HG02623 (cell line): ENCODE results near the gene SLMAP.

Experiments used
- ATAC-seq: cut with Tn5 transposase; IDR thresholded peaks from one replicate; pipeline ENCODE4 v1.9.1; 2021; ENCODE audit warnings: moderate library complexity; ENCODE audit not compliant: unreplicated experiment

Gene SLMAP

DNA sequence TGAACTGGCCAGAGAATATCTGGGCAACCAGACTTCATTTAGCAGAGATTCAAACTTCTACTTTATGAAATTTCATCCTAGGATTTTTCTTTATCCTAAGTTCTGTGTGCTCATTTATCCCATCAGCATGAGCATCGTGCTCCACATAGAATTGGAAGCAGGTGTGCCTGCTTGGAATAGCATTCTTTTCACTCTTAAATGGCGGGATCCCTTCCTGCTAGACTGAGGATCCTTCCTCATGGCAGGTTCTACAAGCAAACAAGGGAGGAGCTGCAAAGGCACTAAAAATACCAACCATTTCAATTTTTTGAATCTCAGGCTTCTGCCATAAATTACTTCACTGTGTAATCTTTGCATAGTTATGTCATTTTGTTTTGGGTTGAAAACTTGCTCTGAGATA, 177.5 kb downstream of the SLMAP start:
- ATAC-seq, result no peak

DNA sequence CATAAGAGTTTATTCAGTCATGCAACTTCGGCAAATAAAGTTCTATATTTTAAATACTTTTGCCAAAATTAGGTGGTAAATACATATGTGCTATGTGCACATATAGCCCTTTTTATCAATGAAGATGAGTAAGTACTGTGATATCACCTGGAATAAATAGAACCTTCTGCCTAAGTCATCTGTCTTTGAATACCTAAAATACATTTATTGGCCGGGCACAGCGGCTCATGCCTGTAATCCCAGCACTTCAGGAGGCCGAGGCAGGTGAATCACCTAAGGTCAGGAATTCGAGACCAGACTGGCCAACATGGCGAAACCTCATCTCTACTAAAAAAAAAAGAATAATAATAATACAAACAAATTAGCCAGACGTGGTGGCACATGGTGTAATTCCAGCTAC, 178.3 kb downstream of the SLMAP start:
- ATAC-seq, result no peak

GRCh38 chr3:57935539-57935938, 179.4 kb downstream of the SLMAP start:
- no peak for ATAC-seq

DNA sequence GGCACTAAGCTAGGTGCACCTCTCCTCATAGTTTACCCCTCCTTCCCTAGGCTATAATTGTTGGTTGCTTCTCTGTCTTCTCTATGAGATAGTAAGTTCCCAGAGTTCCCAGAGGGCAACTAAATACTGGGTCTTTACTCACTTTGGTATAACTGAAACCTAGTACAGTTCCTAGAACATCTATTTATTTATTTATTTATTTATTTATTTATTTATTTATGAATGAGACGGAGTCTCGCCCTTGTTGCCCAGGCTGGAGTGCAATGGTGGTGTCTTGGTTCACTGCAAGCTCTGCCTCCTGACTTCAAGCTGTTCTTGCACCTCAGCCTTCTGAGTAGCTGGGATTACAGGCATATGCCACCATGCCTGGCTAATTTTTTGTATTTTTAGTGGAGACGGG, 181.0 kb downstream of the SLMAP start:
- ATAC-seq, result no peak

DNA sequence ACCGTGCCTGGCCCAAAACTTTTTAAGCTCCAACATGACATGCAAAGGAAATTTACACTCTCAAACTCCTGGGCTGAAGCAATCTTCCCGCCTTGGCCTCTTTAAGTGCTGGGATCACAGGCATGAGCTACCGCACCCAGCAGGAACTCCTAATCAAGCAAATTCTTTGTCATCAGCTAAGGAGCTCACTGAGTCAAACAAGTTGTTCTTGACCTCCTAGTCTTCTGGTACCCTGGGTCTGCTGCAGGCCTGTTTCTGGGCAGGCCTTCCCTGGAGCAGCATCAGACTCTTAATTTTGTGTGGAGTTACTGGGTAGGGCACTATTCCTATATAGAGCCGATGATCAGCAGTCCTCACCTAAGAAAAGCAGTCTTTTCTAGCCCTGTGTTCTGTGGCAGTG, 183.7 kb downstream of the SLMAP start:
- no peak for ATAC-seq

DNA sequence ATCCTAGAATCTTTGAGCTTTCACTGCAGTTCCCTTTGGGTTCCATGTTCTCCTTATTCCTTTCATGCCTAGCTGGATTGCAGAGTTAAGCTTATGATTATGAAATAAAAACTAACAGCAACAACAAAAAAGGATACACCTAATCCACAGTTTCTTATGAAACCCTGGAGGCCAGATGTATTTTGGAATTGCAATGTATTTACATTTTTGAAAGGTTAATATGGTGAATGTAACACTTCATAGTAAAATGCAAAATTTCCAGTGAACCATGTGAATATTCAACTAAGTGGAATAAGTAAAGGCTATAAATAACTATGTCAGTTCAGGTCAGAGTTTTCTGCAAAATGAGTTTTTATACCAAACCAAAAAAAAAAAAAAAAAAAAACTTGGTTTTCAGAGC, 186.3 kb downstream of the SLMAP start:
- no peak for ATAC-seq

DNA sequence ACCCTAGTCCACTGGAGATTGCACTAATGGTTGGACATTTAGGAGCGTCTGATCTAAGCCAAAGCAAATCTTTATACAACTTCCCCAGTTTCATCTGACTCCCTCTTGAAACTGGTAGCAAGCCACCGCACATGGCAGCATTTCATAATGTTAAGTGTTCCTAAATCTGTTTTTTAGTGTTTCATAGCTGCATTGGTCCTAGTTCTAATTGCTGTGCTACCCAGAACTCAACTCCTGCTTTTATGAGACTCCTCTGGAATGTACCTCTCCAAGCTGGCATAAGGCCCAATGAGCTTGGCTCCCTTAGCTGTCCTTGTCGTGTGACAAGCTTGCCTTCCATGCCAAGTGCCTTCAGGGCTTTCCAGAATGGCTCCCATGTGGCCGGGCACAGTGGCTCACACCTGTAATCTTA, 186.8 kb downstream of the SLMAP start:
- ATAC-seq, result no peak

DNA sequence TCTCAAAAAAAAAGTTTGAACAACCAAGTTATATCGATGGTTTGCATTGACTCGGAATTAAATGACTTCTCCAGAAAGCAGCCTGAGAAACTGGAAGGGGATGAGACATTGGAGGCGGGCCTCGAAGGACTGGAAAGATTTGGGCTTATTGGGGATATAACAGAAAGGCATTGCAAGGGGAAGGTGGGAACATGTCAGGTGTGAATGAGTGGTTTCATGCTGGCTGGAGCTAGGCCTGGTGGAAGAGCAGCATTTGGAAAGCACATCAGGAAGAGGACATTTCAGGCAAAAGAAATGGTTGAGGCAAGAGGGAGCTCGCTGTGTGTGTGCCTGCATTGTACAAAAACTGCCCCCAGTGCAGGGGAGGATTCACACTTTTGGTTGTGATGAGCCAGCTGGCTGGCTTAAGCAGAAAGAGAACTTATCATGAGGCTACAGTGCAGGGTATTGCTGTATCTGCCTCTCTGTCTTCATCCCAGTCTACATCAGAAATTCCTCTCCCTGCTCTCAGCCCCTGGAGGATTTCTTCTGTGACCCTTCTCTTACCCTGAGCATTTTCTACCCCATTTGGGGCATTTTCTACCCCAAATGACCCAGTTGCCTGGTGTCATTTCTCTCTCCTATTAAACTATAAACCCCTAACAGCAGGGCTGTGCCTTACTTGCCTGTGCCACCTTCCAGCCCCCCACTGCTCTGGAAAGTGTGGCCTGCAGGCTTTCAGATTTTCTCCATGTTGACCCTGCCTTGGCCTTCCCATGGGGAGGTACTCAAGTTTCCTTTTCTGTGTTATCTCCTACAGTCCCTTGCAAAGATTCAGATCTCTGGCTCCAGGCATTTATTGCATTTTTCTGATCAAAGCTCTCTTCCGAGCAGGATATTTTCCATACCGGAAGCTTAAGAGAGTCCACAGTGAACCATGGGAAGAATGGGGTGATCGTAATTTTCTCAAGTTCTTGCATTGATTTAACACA, 187.7 kb downstream of the SLMAP start:
- no peak for ATAC-seq

DNA sequence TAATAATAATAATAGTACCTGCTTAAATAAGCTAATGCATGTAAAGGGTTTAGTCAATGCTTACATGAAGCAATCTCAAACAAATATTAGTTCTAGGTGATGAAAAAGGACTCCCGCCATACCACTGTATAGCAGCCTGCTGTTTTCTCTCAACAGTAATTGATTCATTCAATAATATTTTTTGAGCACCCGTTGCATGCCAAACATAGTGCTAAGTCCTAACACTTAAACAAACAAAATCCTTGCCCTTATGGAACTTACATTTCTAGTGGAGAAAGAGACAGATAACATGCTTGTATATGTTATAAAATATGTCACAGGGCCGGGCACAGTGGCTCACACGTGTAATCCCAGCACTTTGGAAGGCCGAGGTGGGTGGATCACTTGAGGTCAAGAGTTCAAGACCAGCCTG, 190.9 kb downstream of the SLMAP start:
- no peak for ATAC-seq

- ATAC-seq, result no peak
These were observed 192.1 kb downstream of the SLMAP start for GRCh38 chr3:57948080-57948671.

GRCh38 chr3:57948781-57949242, 192.7 kb downstream of the SLMAP start:
- no peak for ATAC-seq

DNA sequence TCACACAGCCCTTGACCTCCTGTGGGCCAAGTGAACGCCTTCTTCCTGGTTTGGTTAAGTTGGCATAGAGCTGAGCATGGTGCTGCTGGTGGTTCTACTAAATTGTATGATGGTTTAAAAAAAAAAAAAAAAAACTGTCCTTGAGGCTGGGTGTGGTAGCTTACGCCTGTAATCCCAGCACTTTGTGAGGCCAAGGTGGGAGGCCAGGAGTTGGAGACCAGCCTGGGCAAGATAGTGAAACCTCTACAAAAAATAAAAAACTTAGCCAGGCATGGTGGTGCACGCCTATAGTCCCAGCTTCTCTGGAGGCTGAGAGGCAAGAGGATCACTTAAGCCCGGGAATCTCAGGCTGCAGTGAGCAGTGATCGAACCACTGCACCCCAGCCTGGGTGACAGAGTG, 193.2 kb downstream of the SLMAP start:
- no peak for ATAC-seq

DNA sequence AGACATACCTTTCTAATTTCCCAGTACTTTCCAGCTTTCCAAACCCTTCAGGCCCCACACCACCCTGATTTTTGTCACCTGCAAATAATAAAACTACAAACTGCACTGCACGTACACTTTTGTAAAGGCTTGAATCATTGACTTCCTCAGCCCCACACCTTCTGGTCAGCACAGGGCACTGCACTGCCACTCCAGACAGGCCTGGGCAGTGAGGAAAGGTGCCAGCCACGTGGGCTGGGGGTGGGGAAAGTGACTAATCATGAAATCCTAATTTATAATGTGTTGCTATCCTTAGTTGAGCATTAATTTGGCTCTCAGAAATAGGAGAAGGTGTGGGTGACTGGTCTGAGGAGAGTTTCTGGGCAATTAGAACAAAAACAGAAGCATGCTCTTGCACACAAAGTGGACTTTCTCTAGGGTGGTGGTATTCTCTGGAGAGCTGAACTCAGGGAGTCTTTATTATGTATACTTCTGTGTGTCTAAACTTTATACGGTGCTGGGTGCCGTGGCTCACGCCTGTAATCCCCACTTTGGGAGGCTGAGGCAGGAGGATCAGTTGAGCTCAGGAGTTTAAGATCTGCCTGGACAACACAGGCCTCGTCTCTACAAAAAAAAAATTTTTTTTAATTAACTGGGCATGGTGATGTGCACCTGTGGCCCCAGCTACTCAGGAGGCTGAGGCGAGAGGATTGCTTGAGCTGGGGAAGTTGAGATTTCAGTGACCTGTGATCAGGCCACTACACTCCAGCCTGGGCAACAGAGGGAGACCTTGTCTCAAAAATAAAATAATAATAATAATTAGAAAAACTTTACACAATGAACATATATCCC, 193.9 kb downstream of the SLMAP start:
- ATAC-seq, result no peak

GRCh38 chr3:57951066-57951882, 195.2 kb downstream of the SLMAP start:
- no peak for ATAC-seq

DNA sequence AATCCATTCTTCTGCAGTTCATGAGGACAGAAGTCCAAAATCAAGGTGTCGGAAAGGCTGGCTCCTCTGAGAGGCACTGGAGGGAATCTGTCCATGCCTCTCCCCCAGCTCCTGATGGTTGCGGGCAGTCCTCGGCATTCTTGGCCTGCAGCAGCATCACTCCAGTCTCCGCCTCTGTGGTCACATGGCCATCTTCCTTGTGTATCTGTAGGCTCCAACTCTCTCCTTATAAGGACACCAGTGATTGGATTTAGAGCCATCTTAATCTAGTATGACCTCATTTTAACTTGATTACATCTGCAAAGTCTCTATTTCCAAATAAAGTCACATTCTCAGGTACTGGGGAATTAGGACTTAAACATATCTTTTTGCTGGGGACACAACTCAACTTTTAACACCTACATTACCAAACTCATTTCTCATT, 196.1 kb downstream of the SLMAP start:
- ATAC-seq, result no peak

GRCh38 chr3:57952651-57953050, 196.5 kb downstream of the SLMAP start:
- no peak for ATAC-seq

DNA sequence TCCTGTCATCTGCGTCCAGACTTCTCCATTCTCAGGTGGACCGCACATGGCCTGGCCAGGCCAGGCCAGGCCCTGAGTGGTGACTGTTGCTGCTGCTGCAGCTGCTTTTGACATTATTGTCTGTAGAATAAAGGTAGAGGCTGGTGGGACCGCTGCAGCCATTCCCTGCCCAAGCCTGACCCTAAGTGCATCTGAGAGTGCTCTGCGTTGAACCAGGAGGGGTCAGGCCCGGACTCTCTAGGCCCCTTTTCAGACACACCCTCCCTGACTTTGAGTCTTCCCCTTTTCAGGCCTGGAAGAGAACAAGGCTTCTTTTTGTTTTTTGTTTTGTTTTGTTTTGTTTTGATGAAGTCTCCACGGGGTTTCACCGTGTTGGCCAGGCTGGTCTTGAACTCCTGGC, 197.5 kb downstream of the SLMAP start:
- no peak for ATAC-seq

DNA sequence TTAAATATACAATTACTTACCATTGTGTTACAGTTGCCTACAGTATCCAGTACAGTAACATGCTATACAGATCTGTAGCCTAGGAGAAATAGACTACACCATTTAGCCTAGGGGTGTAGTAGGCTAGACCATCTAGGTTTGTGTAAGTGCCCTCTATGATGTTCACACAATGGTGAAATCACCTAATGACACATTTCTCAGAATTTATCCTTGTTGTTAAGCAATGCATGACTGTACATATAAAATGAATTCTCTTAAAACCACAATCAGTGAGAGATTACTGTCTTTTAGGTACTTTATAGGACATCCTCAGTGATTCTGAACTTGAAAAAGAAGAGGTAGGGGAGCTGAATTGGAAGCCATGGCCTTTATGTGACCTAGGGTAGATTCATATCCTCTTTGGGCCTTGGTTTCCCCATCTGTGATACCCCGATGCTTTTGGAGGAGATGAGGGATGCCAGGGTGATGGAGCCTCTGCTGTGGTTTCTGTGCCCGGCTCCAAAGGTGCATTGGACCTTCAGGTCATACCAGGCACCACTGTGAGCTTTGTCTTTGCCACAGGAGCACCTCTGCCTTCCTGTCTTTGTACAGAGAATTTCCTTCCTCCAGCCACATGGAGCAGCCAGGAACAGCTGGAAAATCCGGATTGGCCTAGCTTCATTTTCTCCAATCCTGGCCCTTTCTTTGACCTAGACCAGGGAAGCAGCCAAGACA, 200.2 kb downstream of the SLMAP start:
- ATAC-seq, result no peak

DNA sequence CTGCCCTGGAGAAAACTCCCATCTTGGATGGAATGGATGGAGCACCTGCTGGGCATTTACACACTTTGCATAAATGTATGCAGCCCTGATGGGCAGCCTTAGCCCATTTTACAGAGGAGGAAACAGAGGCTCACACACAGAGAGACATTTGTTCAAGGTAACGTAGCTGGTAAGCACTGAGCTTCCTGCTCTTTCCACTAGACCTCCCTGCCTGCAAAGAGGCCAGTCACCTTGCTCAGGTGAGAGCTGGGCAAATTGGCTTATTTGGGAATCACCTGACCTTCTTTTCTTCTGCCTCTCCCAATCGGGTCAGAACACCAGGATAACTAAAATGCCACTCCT, 200.7 kb downstream of the SLMAP start:
- no peak for ATAC-seq

DNA sequence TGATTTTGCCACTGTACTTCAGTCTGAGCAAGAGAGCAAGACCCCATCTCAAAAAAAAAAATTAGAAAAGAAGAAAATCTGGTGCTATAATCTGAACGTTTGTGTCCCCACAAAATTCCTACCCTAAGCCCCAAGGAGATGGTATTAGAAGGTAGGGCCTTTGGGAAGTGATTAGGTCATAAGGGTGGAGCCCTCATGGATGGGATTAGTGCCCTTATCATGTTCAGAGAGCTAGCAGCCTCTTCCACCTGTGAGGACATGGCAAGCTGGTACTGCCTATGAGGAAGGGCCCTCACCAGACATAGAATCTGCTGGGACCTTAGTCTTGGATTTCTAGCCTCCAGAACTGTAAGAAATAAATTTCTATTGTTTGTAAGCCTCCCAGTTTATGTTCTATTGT, 201.7 kb downstream of the SLMAP start:
- no peak for ATAC-seq
